Panc1 (cell line): ENCODE data around the gene INPP5D. TPM values are rescaled to one million over a fixed set of nuclear protein-coding genes. Genes with fewer than 3 reads are reported as not detected.

Experiments
- ATAC-seq: fragments of 200-7000 bp; cut with Tn5 transposase; 2 replicates; pipeline ENCODE4 v1.9.1; 2020; ENCODE audit warnings: mild to moderate bottlenecking, moderate library complexity
- BruUV-seq: library from RNA; stranded (reverse); fragments of 400-500 nt; replicated peaks from 2 replicates; lab custom pipeline; 2021; lab: Mats Ljungman, UMichigan
- CTCF ChIA-PET: fragments of 300-600 bp; sonication (Branson Sonifier 250); formaldehyde crosslinking; loops from one replicate; lab custom pipeline; 2022; ENCODE audit warnings: antibody characterized with exemption; lab: Charles Lee
- POLR2A ChIA-PET: fragments of 300-600 bp; sonication (Branson Sonifier 250); formaldehyde crosslinking; loops from one replicate; lab custom pipeline; 2022; ENCODE audit warnings: antibody characterized with exemption; lab: Charles Lee
- DNase-seq: peaks from one replicate; pipeline ENCODE4 v3.0.0-alpha.2; 2010; ENCODE audit warnings: low read depth, low spot score
- H3K27ac ChIP-seq: 2 replicates; pipeline ENCODE4 v1.5.1; 2011; ENCODE audit warnings: mild to moderate bottlenecking, low read length, inconsistent platforms
- H3K27me3 ChIP-seq: fragments of 200-500 bp; sonication (Bioruptor generic); 2 replicates; pipeline ENCODE4 v1.6.0; 2014; ENCODE audit warnings: low read length, inconsistent platforms; ENCODE audit not compliant: control insufficient read depth, insufficient read depth
- H3K36me3 ChIP-seq: fragments of 200-500 bp; sonication (Bioruptor generic); 2 replicates; pipeline ENCODE4 v1.5.1; 2014; ENCODE audit warnings: inconsistent platforms, mild to moderate bottlenecking, low read length, moderate library complexity; ENCODE audit not compliant: control insufficient read depth, insufficient read depth
- H3K4me1 ChIP-seq: 2 replicates; pipeline ENCODE4 v1.5.1; 2011; ENCODE audit warnings: inconsistent platforms, mild to moderate bottlenecking, low read length, moderate library complexity; ENCODE audit not compliant: control insufficient read depth, insufficient read depth
- H3K4me3 ChIP-seq, 2 experiments: 2 replicates each; pipeline ENCODE4 v1.5.1; 2011 to 2012; ENCODE audit warnings: low read depth in 2 of 2, low read length in 2 of 2, mild to moderate bottlenecking in 2 of 2, inconsistent platforms in 1 of 2, moderate library complexity in 1 of 2
- H3K9me3 ChIP-seq: fragments of 200-500 bp; sonication (Bioruptor generic); 2 replicates; pipeline ENCODE4 v1.5.1; 2014; ENCODE audit warnings: low read depth, mild to moderate bottlenecking, inconsistent platforms, low read length, moderate library complexity; ENCODE audit not compliant: control insufficient read depth, insufficient read depth
- POLR2AphosphoS5 ChIP-seq: IDR thresholded peaks from 2 replicates; pipeline ENCODE4 v1.6.1; 2012; ENCODE audit warnings: mild to moderate bottlenecking, low read depth, low read length, moderate library complexity
- SIN3A ChIP-seq: IDR thresholded peaks from 2 replicates; pipeline ENCODE4 v1.6.1; 2012; ENCODE audit warnings: low read depth, mild to moderate bottlenecking, low read length, moderate library complexity, borderline replicate concordance; ENCODE audit not compliant: insufficient read depth
- TCF7L2 ChIP-seq: IDR thresholded peaks from 2 replicates; pipeline ENCODE4 v1.6.1; 2011; ENCODE audit warnings: mild to moderate bottlenecking, low read depth, low read length, inconsistent platforms
- in situ Hi-C: cut with HindIII; loops from 2 replicates; pipeline ENCODE4 v1.10.0; 2016; ENCODE audit warnings: low sequenced_read_pairs, low pct_unique_long_range_greater_than_20kb
- intact Hi-C: fragments of 100-400 bp; cut with micrococcal nuclease; formaldehyde crosslinking; loops from one replicate; pipeline ENCODE4 v1.10.0; 2022; ENCODE audit not compliant: unreplicated experiment
- total RNA-seq: library from RNA; stranded (reverse); gene quantifications from one replicate; pipeline ENCODE4 v1.2.1, GENCODE V29; 2021; ENCODE audit not compliant: unreplicated experiment
- TF ChIP-seq, protein P1 (sequence below): fragments of 450-650 bp; IDR thresholded peaks from 2 replicates; pipeline ENCODE4 v1.5.1; 2017; ENCODE audit warnings: mild to moderate bottlenecking
- TF ChIP-seq, protein P2 (sequence below), 2 experiments: IDR thresholded peaks; 2 replicates each; pipeline ENCODE4 v1.6.1; 2011 to 2012; ENCODE audit warnings: low read depth in 2 of 2, control low read depth in 1 of 2, low read length in 1 of 2, mild to moderate bottlenecking in 1 of 2, moderate library complexity in 1 of 2; ENCODE audit not compliant: insufficient read depth in 1 of 2

The INPP5D gene
- total RNA-seq, 1 experiment from 2014 or later, result 0.39 TPM

DNA sequence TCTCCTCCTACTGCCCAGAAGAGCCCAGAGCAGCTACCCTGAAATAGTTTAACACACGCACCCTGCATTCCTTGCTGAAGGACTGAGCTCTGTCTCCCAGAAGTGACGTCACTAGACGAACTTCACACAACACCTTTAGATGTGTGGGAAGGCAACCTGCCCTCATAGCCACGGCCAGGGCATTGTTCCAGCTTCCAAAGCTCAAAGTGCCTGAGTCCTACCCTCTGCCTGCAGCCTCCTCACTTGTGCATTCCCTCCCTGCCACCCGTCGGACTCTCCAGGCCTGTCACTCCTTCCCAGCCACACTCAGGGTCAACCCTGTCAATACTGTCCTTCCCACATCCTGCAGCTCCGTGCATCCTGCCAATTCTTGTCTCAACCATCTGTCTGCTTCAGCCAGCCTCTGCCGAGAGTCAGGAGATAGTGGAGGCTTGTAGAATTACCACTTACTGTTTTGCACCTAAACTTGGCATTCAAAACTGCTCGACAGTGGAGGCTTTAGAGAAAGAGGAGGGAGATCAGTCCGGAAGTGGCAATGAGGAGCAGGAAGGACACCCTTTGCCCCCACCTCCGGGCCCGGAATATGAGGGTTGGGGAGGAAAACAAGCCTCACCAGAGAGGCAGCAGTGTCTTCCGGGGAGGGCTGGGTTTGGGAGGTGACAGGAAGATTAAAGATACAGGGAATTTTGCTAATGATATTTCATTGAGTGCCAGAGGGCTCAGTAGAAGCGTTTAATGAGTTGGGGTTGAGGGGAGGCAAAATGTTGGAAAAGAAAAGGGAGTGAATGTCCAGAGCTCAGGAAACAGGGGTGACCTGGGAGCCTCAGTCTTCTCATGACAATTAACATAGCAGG is 119.1 kb downstream of the INPP5D start:
- Histone ChIP-seq H3K27me3 (no peaks in the 10 kb centered on the region), H3K4me3 (no peak overlapping the region), H3K4me1 (peaks cover 11% of the 10 kb centered on the region; the same call in 1 of the 2 replicates), H3K27ac (no peak overlapping the region), H3K9me3 (no peaks in the 10 kb centered on the region), H3K36me3 (no peaks in the 10 kb centered on the region)
- in situ Hi-C loops (no loop called here), intact Hi-C loops (no loop called here)
- no TSS peak for BruUV-seq
- ChIA-PET POLR2A (no interaction called here), CTCF (no interaction called here)
- TF ChIP-seq SIN3A (no peak), TCF7L2 (no peak), POLR2AphosphoS5 (no peak)
- TF ChIP-seq, protein P1, sequence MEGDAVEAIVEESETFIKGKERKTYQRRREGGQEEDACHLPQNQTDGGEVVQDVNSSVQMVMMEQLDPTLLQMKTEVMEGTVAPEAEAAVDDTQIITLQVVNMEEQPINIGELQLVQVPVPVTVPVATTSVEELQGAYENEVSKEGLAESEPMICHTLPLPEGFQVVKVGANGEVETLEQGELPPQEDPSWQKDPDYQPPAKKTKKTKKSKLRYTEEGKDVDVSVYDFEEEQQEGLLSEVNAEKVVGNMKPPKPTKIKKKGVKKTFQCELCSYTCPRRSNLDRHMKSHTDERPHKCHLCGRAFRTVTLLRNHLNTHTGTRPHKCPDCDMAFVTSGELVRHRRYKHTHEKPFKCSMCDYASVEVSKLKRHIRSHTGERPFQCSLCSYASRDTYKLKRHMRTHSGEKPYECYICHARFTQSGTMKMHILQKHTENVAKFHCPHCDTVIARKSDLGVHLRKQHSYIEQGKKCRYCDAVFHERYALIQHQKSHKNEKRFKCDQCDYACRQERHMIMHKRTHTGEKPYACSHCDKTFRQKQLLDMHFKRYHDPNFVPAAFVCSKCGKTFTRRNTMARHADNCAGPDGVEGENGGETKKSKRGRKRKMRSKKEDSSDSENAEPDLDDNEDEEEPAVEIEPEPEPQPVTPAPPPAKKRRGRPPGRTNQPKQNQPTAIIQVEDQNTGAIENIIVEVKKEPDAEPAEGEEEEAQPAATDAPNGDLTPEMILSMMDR, result no peak
- TF ChIP-seq, protein P2, sequence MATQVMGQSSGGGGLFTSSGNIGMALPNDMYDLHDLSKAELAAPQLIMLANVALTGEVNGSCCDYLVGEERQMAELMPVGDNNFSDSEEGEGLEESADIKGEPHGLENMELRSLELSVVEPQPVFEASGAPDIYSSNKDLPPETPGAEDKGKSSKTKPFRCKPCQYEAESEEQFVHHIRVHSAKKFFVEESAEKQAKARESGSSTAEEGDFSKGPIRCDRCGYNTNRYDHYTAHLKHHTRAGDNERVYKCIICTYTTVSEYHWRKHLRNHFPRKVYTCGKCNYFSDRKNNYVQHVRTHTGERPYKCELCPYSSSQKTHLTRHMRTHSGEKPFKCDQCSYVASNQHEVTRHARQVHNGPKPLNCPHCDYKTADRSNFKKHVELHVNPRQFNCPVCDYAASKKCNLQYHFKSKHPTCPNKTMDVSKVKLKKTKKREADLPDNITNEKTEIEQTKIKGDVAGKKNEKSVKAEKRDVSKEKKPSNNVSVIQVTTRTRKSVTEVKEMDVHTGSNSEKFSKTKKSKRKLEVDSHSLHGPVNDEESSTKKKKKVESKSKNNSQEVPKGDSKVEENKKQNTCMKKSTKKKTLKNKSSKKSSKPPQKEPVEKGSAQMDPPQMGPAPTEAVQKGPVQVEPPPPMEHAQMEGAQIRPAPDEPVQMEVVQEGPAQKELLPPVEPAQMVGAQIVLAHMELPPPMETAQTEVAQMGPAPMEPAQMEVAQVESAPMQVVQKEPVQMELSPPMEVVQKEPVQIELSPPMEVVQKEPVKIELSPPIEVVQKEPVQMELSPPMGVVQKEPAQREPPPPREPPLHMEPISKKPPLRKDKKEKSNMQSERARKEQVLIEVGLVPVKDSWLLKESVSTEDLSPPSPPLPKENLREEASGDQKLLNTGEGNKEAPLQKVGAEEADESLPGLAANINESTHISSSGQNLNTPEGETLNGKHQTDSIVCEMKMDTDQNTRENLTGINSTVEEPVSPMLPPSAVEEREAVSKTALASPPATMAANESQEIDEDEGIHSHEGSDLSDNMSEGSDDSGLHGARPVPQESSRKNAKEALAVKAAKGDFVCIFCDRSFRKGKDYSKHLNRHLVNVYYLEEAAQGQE (IDR thresholded peaks at IDR 0.05; ENCODE audit: insufficient read depth in 1 of 2, low read depth in 2 of 2, low read length in 1 of 2), result no peak
- DNase-seq, result no peak
- peak; percentile 72 for ATAC-seq

DNA sequence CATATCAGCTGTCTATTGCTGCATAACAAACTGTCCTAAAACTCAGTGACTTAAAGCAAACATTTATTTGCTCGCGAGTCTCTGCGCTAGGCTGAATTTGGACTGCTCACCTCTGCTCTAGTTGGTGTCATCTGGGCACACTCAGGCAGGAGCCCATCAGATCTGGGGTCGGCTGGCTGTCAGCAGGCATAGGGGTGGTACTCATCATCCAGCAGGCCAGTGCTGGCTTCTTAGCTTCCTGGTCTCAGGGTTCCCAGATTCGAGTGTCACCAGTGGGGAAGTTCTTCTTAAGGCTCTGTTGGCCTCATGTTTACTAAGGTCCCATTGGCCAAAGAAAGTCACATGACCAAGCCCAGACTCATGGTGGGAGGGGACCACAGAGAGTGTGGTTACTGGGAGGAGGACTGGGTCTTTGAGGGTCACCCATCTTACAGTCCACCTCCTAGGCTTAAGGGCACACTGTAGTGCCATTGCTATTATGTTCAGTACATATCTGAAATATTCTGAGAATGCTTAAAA is 119.8 kb downstream of the INPP5D start:
- intact Hi-C loops, result no loop called here
- Histone ChIP-seq H3K36me3 (no peaks in the 10 kb centered on the region), H3K4me1 (peaks cover 11% of the 10 kb centered on the region; the same call in 1 of the 2 replicates), H3K27me3 (no peaks in the 10 kb centered on the region), H3K27ac (no peak overlapping the region), H3K4me3 (no peak overlapping the region), H3K9me3 (no peaks in the 10 kb centered on the region)
- ATAC-seq (0 out of 2 replicates have a peak, but pooled peaks have one; percentile 19), DNase-seq (no peak)
- no peak for TF ChIP-seq TCF7L2
- POLR2A ChIA-PET, result no interaction called here
- in situ Hi-C loops, result no loop called here
- no TSS peak for BruUV-seq
- CTCF ChIA-PET, result no interaction called here
